T-helper 1 cell treated with Interleukin-12 subunit alpha and Interleukin-12 subunit beta and Interleukin-4 antibody, amounts not matched to agents 30 ng/mL and 1 ng/mL, for 36 hours (primary cell): ENCODE results near the gene PDE4A. TPM values are rescaled to one million over a fixed set of nuclear protein-coding genes. Genes with fewer than 3 reads are reported as not detected.

Experiments
- intact Hi-C: fragments of 100-400 bp; cut with micrococcal nuclease; formaldehyde crosslinking; loops from one replicate; pipeline ENCODE4 v1.15.1; 2024
- total RNA-seq: library from RNA; stranded (reverse); gene quantifications from 2 replicates; pipeline ENCODE4 v1.2.3, GENCODE V29; 2022

PDE4A gene
- total RNA-seq, 1 donor from 2014 or later, result 61.9 TPM

- intact Hi-C loops, result loop anchor here (1.0 to 10.0 kb wide), 4 partner anchors 9 to 953 kb away; partner anchors contain the start of genes ILF3, KEAP1 and SWSAP1
These were observed 1.1 kb downstream of the PDE4A start for GRCh38 chr19:10421240-10422045.

- intact Hi-C loops, result loop anchor here (5.0 to 10.0 kb wide), 3 partner anchors 80 to 953 kb away; partner anchors contain the start of genes ILF3, KEAP1 and SWSAP1
These were observed 1.7 kb downstream of the PDE4A start for GRCh38 chr19:10422046-10422461.

GRCh38 chr19:10422846-10423245 lies 2.5 kb downstream of the PDE4A start:
- intact Hi-C loops, result loop anchor here (5.0 to 10.0 kb wide), 3 partner anchors 79 to 952 kb away; partner anchors contain the start of genes ILF3, KEAP1 and SWSAP1

GRCh38 chr19:10424011-10424637 lies 3.8 kb downstream of the PDE4A start:
- intact Hi-C loops, result loop anchor here (2.0 to 10.0 kb wide), 5 partner anchors 55 to 951 kb away; partner anchors contain the start of genes ILF3, KEAP1, KRI1 and SWSAP1

- intact Hi-C loops, result loop anchor here (5.0 to 10.0 kb wide), 2 partner anchors 320 to 948 kb away; partner anchors contain the start of genes PPAN and SWSAP1
These were observed 6.8 kb downstream of the PDE4A start for GRCh38 chr19:10427169-10427568.

- intact Hi-C loops, result loop anchor here (1.0 to 10.0 kb wide), 4 partner anchors 13 to 946 kb away; partner anchors contain the start of genes PPAN and SWSAP1
These were observed 8.7 kb downstream of the PDE4A start for GRCh38 chr19:10428996-10429381.

- intact Hi-C loops, result no loop called here
These were observed 10.3 kb downstream of the PDE4A start for GRCh38 chr19:10430505-10431253.

GRCh38 chr19:10431254-10431942 lies 11.1 kb downstream of the PDE4A start:
- intact Hi-C loops, result no loop called here

- intact Hi-C loops, result no loop called here
These were observed 11.8 kb downstream of the PDE4A start for GRCh38 chr19:10431943-10432735.

- intact Hi-C loops, result no loop called here
These were observed 12.4 kb downstream of the PDE4A start for GRCh38 chr19:10432736-10433130.

GRCh38 chr19:10433131-10433536 lies 12.8 kb downstream of the PDE4A start:
- intact Hi-C loops, result no loop called here

- intact Hi-C loops, result no loop called here
These were observed 19.2 kb downstream of the PDE4A start for GRCh38 chr19:10439588-10439987.

- intact Hi-C loops, result no loop called here
These were observed 22.4 kb downstream of the PDE4A start for GRCh38 chr19:10442698-10443097.

- intact Hi-C loops, result no loop called here
These were observed 28.7 kb downstream of the PDE4A start for GRCh38 chr19:10449037-10449436.

GRCh38 chr19:10450191-10450852 lies 30.0 kb downstream of the PDE4A start:
- intact Hi-C loops, result no loop called here

- intact Hi-C loops, result no loop called here
These were observed 30.7 kb downstream of the PDE4A start for GRCh38 chr19:10450853-10451609.

- intact Hi-C loops, result no loop called here
These were observed 32.6 kb downstream of the PDE4A start for GRCh38 chr19:10452726-10453618.

GRCh38 chr19:10453852-10454251 lies 33.5 kb downstream of the PDE4A start:
- intact Hi-C loops, result no loop called here
